ENCODE measurements around the gene ZNF831. TPM values are rescaled to one million over a fixed set of nuclear protein-coding genes. Genes with fewer than 3 reads are reported as not detected.

Gene ZNF831
- total RNA-seq, 6 experiments from 2014 or later: 0.04 to 0.25 (median 0.07) TPM

DNA sequence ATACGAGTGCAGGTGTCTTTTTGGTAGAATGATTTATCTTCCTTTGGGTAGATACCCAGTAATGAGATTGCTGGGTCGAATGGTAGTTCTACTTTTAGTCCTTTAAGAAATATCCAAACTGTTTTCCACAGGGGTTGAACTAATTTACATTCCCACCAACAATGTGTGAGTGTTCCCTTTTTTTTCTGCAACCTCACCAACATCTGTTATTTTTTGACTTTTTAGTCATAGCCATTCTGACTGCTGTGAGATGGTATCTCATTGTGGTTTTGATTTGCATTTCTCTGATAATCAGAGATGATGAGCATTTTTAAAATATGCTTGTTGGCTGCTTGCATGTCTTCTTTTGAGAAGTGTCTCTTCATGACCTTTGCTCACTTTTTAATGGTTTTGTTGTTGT lies 1.9 kb upstream of the ZNF831 start:
- WGBS (ENCODE audit: insufficient coverage, low coverage, low lambda C conversion rate, missing lambda C conversion rate): 35% methylated on average over 2 of the region's 2 CpGs
- Histone ChIP-seq H3K4me3 (no peak overlapping the region), H3K27me3 (peaks cover 0 to 4% of the 10 kb centered on the region in 2 donors), H3K36me3 (no peaks in the 10 kb centered on the region), H3K4me1 (no peaks in the 10 kb centered on the region), H3K27ac (no peak overlapping the region), H3K9me3 (no peaks in the 10 kb centered on the region)
- no peak for DNase-seq
- TF ChIP-seq POLR2A (IDR thresholded peaks at IDR 0.05): no peak
- TF ChIP-seq, protein P1, sequence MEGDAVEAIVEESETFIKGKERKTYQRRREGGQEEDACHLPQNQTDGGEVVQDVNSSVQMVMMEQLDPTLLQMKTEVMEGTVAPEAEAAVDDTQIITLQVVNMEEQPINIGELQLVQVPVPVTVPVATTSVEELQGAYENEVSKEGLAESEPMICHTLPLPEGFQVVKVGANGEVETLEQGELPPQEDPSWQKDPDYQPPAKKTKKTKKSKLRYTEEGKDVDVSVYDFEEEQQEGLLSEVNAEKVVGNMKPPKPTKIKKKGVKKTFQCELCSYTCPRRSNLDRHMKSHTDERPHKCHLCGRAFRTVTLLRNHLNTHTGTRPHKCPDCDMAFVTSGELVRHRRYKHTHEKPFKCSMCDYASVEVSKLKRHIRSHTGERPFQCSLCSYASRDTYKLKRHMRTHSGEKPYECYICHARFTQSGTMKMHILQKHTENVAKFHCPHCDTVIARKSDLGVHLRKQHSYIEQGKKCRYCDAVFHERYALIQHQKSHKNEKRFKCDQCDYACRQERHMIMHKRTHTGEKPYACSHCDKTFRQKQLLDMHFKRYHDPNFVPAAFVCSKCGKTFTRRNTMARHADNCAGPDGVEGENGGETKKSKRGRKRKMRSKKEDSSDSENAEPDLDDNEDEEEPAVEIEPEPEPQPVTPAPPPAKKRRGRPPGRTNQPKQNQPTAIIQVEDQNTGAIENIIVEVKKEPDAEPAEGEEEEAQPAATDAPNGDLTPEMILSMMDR (IDR thresholded peaks at IDR 0.05): no peak
- ATAC-seq: no peak
- intact Hi-C loops (cut with DNase I): no loop called here

DNA sequence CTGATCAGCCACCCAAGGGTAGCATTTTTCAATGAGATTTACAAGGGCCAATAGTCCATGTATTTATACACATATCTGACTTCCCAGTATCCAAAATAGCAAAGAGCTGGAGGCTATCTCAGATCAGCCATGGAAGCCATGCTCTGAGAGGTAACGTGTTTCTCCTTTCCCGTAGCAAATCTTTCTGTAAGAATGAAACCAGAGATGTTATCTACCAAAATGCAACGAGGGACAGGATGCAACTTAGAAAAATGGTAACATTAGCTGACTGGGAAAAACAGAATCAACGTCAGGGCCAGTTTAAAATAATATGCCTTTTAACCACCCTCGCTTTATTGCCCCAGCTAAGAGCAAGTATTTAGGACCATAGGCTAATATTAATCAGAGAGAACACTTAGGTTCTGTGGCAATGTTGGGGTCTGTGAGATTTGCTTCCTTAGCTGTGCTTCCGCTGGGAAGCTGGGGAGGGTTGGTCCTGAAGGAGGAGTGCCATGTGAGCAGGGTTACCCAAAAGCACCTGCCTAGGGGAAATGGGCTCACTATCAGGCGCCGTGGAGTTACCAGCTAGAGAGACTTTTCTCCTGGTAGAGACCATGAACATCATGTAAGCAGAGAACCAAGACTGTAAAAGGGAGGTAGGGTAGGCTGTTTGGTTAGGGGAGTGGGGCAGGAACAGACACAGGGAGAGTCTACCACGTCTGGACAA lies 1.2 kb downstream of the ZNF831 start:
- no peaks in the 10 kb centered on the region for H3K4me1 ChIP-seq
- no peaks in the 10 kb centered on the region for H3K9me3 ChIP-seq
- WGBS (ENCODE audit: insufficient coverage, low coverage, low lambda C conversion rate, missing lambda C conversion rate): 42% methylated on average over 9 of the region's 9 CpGs
- no peak for ATAC-seq
- H3K36me3 ChIP-seq: no peaks in the 10 kb centered on the region
- TF ChIP-seq, protein P1 (IDR thresholded peaks at IDR 0.05): no peak
- TF ChIP-seq POLR2A (IDR thresholded peaks at IDR 0.05): no peak
- intact Hi-C loops (cut with DNase I): no loop called here
- no peak overlapping the region for H3K27ac ChIP-seq
- no peak overlapping the region for H3K4me3 ChIP-seq
- no peak for DNase-seq
- peaks cover 0 to 2% of the 10 kb centered on the region in 2 donors for H3K27me3 ChIP-seq

DNA sequence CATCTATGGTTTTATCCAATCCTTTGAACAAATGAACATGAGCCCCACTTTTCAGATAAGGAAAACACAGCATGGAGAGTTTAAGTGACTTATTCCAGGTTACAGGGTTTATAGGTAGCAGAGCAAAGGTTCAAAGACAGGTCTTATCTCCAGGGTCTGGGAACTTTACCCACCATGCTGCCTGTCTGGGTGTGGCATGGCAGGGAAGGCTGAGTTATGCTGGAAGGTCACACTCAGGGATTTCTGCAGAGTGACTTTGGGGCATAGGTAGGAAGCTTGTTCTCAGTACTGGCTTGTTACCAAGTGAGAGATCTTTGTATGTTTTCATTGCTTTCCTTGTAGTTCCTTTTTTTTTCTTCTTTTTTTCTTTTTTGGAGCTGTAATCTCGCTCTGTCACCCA lies 1.8 kb downstream of the ZNF831 start:
- 43% methylated on average over 1 of the region's 1 CpG for WGBS (ENCODE audit: insufficient coverage, low coverage, low lambda C conversion rate, missing lambda C conversion rate)
- TF ChIP-seq, protein P1 (IDR thresholded peaks at IDR 0.05): no peak
- TF ChIP-seq POLR2A (IDR thresholded peaks at IDR 0.05): no peak
- ATAC-seq (no peak), DNase-seq (no peak)
- intact Hi-C loops (cut with DNase I): no loop called here
- Histone ChIP-seq H3K4me3 (no peak overlapping the region), H3K36me3 (no peaks in the 10 kb centered on the region), H3K4me1 (no peaks in the 10 kb centered on the region), H3K9me3 (no peaks in the 10 kb centered on the region), H3K27ac (no peak overlapping the region), H3K27me3 (no peaks in the 10 kb centered on the region)

GRCh38 chr20:59165891-59166709 lies 2.5 kb downstream of the ZNF831 start:
- no peak overlapping the region for H3K27ac ChIP-seq
- ATAC-seq (no peak), DNase-seq (no peak)
- 49% methylated on average over 11 of the region's 11 CpGs for WGBS (ENCODE audit: insufficient coverage, low coverage, low lambda C conversion rate, missing lambda C conversion rate)
- no peak overlapping the region for H3K4me3 ChIP-seq
- TF ChIP-seq, protein P1 (IDR thresholded peaks at IDR 0.05): no peak
- TF ChIP-seq POLR2A (IDR thresholded peaks at IDR 0.05): no peak
- H3K9me3 ChIP-seq: no peaks in the 10 kb centered on the region
- intact Hi-C loops (cut with DNase I): no loop called here
- H3K36me3 ChIP-seq: no peaks in the 10 kb centered on the region
- H3K4me1 ChIP-seq: no peaks in the 10 kb centered on the region
- H3K27me3 ChIP-seq: no peaks in the 10 kb centered on the region
